HG02943 (cell line): Measurements from ENCODE around the gene DAPK2.
A peak's percentile ranks its signal among the peaks of the same experiment; 100 is the strongest.
"Not testable (repeated sequence)": the region's sequence is repeated elsewhere in the genome, so short reads cannot be mapped to it uniquely, and the experiment has no call there.

Source experiments
- ATAC-seq: cut with Tn5 transposase; IDR thresholded peaks from one replicate; pipeline ENCODE4 v1.9.1; 2021; ENCODE audit warnings: mild to moderate bottlenecking, low read depth, moderate library complexity; ENCODE audit not compliant: unreplicated experiment

The DAPK2 gene

DNA sequence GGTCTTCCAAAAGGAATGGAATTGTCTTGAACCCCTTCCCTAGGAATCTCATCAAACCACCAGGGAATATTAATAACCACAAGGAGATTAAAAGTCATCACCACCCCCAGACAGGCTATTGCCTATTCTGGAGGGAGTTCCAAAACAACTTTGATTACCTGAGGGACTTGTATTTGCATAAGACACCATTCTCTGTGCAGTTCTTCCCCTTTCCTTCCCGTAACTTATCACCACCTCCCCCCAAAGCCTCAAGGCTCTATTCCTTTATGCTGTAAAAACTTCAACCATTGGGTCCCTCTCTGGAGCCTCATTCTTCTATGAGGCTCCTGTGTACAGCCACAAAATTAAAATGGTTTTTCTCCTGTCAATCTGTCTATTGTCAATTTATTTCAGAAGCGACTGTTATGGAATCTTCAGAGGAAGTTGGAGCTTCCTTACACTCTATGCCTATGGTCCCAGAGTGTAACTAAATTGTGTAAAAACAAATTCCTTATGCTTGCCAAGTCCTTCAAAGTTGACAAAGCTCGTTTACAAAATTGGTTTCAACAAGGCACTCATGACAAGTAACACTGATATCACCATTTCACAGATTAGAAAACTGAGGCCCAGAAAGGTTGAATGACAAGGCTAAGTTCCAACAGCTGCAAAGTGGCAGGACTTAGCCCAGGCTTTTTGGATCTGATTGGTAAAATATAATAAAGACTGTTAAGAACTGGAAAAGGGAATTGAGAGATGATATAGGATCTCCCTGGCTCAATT, 144.2 kb downstream of the DAPK2 start:
- ATAC-seq, result no peak

DNA sequence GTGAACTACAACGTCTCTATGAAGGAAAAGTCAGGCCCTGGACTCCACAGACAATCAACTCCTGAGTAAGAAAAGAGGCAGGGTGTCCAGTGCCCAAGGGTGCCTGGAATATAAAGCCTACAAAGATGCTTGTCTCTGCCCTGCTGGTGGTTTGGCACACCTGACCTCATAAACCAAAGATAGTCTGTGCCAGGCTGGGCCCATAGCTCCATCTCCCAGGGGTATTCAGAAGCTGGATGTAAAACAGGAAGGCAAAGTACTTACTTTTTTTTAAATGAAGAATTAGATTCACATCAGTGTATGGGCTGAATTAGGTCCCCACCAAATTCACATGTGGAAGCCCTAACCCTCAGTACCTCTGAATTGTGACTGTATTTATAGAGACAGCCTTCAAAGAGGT, 146.0 kb downstream of the DAPK2 start:
- no peak for ATAC-seq

DNA sequence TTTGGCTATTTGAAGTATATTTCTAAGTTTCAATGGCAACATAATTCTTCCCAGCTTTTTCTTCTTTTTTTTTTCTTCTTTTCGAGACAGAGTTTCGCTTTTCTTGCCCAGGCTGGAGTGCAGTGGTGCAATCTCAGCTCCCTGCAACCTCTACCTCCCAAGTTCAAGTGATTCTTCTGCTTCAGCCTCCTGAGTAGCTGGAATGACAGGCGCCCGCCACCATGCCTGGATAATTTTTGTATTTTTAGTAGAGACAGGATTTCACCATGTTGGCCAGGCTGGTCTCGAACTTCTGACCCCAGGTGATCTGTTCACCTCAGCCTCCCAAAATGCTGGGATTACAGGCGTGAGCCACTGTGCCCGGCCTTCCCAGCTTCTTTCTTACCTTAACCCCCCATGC, 146.7 kb downstream of the DAPK2 start:
- ATAC-seq, result not testable (repeated sequence)

DNA sequence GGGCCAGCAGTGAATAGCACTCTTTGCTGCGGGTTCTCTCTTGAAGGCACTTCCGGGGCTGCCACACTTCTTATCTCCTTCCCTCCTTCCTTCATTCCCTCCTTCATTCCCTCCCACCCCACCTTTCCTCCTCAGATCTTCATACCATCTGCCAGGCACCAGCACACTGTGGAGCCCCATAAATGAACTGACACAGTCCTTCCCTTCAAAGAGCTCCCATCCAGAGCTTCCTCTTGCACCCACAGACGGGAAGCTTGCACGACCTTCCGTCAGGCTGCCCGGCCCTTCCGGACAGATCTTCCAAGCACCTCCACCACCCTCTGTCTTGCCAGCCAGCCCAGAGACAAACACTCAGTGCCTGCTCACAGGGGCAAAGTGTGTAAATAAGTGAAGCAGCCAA, 147.1 kb downstream of the DAPK2 start:
- no peak for ATAC-seq

DNA sequence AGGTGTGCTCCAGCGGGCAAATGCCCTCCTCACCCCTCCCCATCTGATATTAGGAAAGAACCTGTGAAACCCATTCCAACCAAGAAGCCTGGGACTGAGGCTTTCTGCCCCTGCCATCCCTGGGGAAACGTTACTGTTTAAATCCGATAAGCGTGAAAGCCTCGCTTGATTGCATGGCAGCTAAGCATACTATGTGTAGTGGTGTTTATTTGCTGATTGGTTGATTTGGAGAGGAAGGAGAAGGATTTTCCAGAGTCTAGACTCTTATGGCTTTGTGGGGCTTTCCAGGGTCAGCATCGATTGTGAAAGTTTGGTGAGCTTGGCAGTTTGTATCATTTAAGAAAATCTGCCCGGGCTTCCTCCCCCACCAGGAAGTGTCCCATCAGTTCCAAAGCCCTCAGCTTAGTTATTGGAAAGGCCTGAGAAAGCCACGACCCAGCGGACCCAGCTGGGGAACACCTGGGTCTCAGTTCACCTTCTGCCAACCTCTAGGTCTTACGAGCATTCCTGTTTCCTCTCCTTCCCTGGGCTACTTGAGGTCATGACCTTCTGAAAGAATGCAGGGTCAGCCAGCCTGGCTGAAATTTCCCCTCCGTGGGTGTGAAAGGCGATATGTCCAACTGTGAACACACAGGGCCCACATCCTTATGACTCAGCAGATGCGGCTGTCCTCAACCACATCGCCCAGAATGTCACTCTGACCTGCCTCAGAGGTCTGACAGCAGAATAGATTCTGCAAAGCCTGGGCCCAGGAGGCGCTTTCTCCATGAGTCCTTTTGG, 149.8 kb downstream of the DAPK2 start:
- peak; percentile 66 for ATAC-seq

DNA sequence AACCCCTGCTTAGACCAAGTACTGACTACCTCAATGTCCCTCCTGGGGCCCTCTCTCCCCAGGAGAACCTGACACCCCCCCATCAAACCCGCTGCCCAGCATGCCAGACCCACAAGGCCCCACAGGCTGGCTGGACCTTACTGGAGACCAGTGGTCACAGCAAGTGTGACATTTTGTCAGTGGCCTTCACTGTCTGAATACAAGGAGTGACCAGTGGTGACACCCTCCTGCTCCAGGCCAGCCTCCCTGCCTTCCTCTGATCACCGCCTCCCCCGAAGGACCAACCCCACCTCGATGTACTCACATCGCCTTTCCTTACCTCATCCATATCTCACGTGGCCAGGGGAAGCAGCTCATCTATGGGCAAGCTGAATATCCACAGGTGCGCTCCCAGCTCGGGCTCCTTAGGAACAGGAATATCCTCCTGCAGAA, 150.5 kb downstream of the DAPK2 start:
- no peak for ATAC-seq

DNA sequence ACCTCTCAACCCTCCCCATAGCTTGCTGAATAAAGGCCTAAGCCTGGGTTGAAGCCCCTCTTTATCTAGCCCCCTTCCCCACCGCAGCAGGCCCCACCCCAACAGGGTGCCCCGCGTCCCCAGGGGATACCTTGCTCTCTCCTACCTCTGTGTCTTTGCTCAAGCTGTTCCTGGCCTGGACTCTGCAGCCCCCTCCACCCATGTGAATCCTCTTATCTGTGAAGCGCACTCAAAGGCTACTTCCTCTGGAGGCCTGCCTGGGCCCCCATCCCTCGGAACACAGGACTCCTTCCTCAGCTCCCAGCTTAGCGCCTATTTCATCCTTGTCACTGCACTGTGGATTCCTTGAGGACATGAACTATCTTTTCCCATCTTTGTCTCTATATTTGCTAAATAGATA, 151.1 kb downstream of the DAPK2 start:
- ATAC-seq, result no peak

DNA sequence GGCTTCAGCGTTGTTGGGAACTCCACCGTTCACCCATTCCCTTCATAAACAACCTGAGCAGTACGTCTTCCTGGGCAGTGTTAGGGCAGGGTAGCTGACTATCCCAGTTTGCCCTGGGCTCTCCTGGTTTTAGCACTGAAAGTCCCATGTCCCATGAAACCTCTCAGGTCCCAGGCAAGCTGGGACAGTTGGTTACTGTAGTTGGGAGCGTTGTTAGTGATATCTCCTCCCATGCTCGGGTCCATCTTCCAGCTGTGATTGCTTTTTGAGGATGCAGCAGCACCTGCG, 151.7 kb downstream of the DAPK2 start:
- ATAC-seq, result no peak

DNA sequence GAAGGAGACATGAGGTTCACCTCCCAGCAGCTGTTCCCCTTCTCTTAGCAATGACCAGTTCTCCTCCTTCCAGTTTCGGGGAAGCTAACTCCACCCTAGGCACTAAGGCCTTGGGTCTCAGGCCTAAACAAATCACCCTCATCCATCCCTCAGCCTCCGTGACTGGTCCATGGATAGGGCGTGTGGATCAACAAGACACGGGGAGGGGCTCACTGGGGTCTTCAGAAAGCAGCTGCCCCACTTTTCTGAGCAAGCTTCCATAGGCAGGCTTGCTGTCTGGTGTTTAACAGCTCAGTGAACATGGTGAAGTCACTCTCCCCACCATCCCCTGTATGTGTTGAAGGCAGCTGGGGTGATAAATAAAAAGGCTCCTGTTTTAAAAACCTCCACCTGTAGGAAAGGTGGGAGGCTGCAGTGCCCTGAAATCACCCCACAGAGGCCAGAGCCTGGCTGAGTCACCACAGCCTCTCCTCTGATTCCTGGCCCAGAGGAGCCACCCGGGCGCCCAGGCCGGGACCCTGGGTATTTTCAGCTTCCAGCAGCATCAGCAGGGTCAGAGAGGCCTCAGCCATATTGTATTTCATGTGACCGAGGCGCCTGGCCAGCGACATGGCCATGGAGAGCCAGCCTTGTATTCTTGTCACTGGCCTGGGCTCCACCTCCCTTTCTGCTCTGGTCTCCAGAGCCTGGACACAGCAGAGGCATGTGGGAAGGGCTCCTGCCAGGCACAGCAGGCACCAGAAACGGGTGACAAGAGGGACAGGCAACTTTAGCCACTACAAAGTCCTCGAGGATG, 152.2 kb downstream of the DAPK2 start:
- ATAC-seq, result no peak

DNA sequence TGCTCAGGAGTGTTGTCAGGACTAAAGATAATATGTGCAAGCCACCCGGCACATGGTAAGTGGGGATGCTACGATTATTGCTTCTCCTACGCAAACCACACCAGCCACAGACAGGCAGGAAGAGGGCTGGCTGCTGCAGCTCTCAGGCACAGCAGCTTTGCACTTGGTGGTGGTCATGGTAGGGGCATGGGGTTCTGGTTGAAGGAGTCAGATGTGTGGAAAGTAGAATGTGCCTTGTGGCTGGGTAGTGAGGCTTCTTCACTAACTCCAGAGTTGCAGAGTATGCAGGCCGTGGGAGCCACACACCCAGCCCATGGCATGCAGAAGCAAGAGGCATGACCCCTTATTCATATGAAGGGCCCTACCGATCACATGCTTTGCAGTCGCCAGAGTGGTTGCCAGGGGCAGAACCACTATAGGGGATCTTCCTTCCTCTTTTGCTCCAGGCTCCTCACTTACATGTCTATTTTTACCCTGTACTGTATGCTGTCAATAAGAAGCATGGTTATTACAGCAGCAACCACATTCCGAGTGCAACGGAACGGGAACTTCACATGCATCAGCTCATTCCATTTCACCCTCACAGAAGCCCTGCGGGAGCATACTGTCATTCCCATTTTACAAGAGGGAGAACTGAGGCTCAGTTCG, 153.4 kb downstream of the DAPK2 start:
- no peak for ATAC-seq

DNA sequence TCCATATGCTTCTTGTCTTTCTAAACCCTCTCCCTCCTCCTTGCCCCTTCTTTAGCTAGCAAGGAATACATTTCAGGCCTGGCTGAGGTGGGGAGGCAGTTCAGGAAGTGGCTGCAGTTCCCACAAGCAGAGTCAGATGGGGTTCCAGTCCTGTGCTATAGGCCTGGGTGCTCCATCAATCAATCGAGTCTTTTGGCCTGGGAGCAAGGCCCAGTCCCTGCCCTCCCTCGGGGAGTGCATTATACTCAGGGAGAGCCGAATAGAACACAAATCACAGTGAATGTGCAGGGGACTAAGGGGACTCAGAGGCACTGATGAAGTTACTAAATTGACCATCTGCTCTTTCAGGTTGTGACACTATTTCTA, 154.5 kb downstream of the DAPK2 start:
- no peak for ATAC-seq

DNA sequence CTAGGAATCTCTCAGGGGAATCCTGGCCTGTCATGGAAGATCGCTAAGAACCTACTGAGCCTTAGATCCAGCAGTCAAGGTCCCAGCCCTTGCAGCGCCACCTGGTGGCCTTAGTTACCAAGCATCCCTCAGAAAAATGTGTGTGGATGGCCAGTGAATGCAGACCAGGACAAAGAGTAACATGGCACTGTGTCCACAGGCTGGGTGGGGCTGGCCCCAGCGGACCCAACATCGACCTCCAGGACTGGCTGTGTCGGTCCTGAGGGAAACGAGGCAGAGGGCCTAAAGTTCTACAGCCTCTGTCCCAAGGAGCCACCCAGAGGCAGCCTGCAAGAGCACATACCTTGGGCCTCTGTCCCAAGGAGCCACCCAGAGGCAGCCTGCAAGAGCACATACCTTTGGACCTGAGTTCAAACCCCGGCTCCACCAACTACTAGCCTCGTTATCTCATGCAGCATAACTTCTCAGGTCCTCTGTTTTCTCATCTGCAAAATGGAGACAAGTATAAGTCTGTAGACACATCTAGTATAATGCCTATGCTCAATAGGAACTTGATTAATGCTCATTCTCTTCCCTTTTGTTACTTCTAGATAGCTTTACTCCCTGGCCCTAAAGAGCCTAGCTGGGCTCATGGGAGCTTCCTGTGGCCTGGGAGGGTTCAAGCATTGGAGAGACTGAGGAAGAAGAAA, 155.1 kb downstream of the DAPK2 start:
- no peak for ATAC-seq

DNA sequence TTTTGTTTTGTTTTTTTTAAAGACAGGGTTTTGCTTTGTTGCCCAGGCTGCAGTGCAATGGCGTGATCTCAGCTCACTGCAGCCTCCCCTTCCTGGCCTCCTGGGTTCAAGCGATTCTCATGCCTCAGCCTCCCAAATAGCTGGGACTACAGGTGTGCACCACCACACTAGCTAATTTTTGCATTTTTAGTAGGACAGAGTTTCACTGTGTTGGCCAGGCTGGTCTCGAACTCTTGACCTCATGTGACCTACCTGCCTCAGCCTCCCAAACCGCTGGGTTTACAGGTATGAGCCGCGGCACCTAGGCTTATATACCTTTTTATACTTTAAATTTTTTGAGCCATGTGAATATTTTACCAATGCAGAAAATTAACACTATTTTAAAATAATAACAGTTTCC, 155.7 kb downstream of the DAPK2 start:
- ATAC-seq, result no peak

DNA sequence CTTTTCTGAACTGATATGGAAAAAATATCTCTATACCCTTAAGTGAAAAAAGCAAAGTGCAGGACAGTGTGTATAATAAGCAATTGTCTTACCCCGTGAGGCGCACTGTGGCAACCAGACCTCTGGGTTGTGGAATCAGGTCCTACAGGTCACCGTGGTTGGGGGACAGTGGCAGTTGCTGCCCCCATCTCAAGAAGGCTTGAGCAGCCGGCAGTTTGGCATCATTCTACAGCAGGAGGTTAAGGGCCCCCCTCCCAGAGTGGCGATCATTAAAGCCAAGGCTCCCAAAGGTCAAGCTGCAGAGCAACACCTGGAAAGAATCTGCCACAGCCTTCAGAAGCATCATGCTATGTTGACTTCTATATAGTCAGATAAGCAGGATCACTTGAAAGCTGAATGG, 156.5 kb downstream of the DAPK2 start:
- ATAC-seq, result no peak

DNA sequence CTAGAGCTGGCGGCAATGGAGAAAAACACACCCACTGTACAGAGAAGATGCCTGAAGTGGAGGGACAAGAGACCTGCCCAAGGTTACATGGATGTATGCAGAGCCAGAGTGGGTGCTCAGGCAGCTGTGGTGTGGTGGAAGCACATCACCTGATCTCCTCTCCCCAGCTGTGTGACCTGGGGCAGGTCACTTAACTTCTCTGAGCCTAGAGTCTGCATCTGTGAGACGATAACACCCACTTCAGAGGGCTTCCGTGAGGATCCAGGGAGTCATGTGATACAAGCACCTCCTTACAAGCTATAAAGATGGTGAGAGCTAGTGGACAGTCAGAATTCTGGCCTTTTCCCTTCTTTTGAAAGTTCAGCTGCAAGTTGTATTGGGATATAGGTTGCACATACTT, 157.5 kb downstream of the DAPK2 start:
- no peak for ATAC-seq

DNA sequence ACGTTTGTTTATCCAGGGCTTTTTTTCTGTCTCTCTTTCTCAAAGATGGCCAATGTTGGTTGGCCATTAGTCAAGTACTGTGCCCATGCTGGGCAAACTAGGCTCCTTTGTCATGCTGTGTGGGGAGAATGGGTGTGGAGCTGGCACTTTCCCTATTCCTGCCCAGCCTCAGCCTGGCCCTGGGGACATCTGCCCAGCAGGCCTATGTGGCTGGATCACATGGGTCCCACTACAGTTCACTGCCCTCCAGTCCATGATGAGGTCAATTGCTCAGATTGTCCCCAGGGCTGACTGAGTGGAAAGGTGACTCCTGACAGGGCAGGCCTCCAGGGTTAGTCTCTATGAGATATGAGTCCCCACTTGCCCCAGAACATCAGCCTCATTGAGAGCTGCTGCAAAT, 158.1 kb downstream of the DAPK2 start:
- ATAC-seq, result no peak

DNA sequence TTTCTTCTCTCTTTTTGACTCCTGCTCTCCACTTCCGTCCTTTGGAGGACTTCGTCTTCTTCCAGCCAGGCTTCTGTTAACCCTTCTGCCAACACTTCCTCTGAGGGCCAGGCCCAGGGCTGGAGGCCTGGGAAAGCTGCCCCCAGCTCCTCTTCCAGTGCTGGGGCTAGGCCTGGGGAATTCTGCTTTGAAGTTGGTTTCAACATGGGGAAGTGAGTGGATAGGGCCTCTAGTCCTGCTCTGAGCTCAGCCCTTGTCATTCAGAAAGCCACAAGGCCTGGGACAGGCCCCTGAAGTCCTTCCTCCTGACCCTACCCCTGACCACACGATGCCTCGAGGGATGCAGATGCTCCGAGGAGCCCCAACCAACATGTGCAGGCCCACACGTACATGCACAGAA, 158.7 kb downstream of the DAPK2 start:
- no peak for ATAC-seq

DNA sequence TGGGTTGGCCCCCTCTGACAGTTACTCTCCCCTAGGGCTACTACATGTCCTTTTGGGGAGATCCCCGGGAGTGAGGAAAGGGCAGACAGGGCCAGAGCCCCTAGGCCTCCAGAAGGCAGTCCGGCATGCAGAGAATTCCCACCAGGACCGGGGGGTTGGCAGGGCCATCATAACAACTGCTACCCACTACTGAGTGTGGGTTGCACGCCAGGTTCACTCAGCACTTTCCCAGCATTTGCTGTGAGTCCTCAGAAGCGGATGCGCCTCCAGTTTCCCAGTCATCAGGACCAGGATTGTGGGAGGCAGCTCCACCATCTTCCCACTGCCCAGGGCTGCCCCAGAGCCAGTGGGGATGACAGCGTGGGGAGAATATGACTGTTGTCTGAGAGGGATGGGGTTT, 161.3 kb downstream of the DAPK2 start:
- ATAC-seq, result no peak

DNA sequence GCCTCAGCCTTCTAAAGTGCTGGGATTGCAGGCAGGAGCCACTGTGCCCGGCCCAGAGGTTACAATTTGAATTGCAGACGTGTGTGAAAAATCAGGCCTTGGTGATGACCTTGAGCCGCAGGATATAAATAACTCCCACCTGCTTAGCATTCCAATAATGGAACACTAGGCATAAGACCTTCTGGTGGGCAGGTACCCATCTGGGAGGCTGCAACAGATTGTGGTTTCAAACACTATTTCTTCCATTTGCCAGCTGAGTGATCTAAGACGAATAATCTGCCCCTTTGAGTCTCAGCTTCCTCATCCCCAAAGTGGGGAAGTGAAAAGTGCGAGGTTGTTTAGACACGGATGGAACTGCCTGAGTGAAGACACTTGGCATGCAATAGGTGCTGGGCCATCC, 164.9 kb downstream of the DAPK2 start:
- ATAC-seq, result no peak

DNA sequence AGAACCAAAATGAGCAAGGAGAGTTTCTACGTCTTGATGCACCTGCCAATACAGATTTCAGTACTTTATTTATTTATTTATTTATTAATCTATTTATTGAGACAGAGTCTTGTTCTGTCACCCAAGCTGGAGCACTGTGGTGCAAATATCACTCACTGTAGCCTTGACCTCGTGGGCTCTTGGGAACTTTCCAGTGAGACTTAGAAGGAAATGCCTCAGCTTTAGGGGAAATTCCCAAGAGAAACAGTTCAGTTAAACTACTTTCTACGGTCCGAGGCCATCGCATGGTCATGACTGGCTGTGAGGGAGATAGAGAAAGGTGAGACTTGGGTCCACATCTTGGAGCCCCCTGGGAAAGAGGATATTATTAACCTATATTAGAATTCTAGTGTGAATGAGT, 165.5 kb downstream of the DAPK2 start:
- ATAC-seq, result no peak

DNA sequence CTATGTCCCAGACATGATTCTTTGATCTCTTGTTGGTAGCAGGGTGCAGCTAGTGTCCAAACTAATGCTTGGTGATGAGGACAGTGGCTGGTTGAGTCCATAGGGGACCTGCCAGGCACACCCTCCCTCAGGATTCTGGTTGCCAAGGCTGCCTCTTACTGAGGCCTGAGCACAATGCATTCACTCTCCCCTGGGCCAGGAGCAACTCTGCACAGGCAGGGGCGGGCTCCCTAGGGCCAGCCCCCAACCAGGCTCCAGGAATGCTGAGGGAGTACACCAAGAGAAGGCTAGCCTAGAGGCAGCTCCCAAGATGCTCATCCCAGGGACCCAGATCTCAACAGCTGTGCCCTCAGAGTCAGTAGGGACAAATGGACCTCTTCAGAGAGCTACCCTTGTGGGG, 166.3 kb downstream of the DAPK2 start:
- ATAC-seq, result no peak
